NOMO-1 treated with DMSO at 0.1 percent for 48 hours (cell line): Measurements from ENCODE around the gene FAF1.
"Not testable (repeated sequence)": the region's sequence is repeated elsewhere in the genome, so short reads cannot be mapped to it uniquely, and the experiment has no call there.

ENCODE experiments used
- DNase-seq: peaks from one replicate; lab custom pipeline; 2025; ENCODE audit not compliant: unreplicated experiment; lab: John Stamatoyannopoulos, UW

Gene FAF1

GRCh38 chr1:50858761-50859160 is 101.3 kb downstream of the FAF1 start:
- DNase-seq: no peak

DNA sequence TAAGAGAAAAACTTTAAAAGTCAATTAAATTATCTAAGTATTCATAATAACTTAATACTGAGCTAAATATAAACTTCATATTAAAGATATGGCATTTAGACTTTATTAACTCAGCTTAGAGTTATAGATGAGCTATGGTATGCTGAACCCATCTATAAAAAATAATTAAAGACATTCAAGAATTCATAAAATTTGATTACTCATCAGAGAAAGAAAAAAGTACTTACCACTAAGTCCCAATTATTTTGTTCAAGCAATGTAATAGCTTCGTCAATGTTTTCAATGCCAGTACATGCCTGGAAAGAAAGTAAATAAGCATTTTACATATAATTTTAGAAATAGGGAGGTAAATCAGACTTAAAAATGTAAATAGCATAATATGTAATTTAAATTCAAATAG is 102.4 kb downstream of the FAF1 start:
- DNase-seq: no peak

DNA sequence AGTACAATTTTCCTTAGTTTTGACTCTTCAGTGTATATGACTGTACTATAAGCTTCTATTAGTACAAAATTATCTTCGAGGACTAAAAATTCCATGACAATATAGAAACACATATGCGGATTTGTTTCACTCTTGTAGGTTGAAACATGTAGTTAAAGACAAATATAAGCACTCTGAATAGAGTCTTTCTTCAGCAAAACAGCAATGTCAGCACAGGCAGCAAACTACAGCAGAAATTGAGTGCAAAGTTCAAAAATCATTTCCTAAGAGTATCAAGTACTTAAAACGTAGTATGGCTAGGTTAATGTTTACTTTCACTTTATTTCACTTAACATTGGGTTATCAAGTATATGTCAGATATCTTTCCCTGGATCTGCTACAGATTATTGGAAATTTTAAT is 106.7 kb downstream of the FAF1 start:
- DNase-seq: no peak

GRCh38 chr1:50852889-50853288 is 107.2 kb downstream of the FAF1 start:
- no peak for DNase-seq

DNA sequence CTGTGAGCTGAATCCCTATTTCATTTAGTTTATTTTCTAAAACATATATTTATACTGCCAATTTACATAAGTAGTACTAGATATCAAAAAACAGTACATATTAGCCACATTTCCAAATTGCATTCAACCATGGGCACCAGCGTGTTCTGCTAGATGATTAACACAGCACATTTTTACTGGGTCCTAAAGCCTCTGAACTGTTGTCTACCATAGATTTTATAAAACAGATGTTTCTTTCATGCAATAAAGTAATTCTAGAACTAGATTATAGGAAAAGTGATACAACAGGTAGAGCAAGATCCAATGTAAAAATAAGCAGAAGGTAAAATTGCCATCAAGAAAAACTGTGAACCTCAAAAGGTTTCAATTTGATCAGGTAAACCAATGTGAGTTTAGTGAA is 108.6 kb downstream of the FAF1 start:
- DNase-seq: no peak

- DNase-seq: peak; percentile 4
Measured at GRCh38 chr1:50851034-50851433, 109.0 kb downstream of the FAF1 start.

DNA sequence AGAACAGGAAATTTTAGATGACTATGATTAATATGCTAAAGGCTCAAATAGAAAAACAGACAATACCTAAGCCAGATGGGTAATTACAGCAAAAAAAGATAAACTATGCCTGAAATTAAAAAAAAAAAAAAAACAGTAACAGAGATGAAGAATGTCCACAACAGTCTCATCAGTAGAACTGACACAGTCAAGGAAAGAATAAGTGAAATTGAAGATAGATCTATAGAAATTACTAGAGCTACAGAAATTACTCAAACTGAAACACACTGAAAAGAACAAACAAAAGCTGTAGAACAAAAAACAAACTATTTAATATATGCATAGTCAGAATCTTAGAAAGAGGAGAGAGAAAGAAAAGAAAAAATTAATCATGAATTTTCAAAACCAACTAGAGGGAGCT is 112.8 kb downstream of the FAF1 start:
- no peak for DNase-seq

DNA sequence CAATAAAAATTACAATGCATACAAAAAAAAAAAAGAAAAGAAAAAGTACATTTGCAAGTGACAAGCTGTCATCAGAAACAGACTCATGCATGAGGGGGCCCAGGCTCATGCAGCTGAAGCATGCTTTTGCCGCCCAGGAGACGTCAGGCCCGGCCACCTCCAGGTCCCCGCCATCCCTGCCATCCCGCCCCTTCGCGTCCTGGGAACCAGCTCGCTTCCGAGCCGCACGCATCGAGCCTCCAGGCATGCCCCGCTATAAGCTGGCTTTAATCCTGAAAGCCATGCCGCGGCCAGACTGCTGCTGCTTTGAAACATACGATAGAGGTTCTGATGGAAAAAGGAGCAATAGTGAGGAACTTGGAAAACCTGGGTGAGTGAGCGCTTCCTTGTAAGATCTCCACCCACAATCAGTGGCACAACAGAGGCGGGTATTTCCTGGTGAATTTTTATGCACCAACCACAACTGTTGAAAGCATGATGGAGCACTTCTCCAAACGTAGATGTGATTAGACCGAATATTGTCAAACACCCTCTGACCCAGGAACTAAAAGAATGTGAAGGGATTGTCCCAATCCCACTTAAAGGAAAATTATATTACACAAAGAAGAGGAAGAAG is 113.7 kb downstream of the FAF1 start:
- DNase-seq: peak; percentile 4

GRCh38 chr1:50841791-50842387 is 118.2 kb downstream of the FAF1 start:
- no peak for DNase-seq

DNA sequence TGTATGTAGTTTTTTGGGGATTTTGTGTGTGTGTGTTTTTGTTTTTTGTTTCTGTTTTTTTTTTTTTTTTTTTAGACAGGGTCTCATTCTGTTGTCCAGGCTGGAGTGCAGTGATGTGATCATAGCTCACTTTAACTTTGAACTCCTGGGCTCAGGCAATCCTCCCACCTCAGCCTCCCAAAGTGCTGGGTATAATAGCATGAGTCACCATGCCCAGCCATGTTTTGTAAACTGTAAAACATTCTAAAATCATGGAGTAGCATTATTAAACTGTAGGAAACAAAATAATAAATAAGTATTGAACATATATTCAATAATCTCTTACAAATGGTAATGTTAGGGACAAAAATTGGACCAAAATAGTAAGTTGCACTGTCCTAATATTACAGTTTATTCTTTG is 124.0 kb downstream of the FAF1 start:
- no peak for DNase-seq

GRCh38 chr1:50833216-50833615 is 126.9 kb downstream of the FAF1 start:
- no peak for DNase-seq

- DNase-seq: no peak
Measured at GRCh38 chr1:50832167-50832566, 127.9 kb downstream of the FAF1 start.

DNA sequence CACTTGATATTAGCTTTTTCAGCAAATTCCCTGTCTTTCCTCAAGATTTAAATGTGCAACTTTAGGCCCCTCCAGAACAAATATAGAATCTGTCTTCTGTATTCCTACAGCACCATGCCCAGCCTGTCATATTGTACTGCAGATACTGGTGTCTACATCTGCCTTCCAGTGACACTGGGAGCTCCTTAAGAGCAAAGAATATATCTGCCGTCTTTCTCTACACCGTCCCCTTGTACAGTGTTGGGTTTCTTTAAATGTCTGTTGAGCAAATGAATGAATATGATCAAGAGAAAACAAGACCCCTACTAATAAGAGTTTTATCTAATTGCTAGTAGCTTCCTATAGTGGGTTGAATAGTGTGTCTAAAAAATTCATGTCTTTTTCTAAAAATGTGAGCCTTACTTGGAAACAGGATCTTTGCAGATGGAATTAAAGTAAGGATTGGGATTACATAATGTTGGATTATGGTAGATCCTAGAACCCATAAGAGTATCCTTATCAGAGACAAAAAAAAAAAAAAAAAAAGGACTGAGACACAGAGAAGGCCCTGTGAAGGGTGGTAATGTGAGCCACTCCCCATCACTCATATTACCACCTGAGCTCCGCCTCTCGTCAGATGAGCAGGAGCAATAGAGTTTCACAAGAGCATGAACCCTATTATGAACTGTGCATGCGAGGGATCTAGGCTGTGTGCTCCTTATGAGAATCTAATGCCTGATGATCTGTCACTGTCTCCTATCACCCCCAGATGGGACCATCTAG is 128.6 kb downstream of the FAF1 start:
- DNase-seq: no peak

GRCh38 chr1:50830621-50831020 is 129.4 kb downstream of the FAF1 start:
- no peak for DNase-seq

DNA sequence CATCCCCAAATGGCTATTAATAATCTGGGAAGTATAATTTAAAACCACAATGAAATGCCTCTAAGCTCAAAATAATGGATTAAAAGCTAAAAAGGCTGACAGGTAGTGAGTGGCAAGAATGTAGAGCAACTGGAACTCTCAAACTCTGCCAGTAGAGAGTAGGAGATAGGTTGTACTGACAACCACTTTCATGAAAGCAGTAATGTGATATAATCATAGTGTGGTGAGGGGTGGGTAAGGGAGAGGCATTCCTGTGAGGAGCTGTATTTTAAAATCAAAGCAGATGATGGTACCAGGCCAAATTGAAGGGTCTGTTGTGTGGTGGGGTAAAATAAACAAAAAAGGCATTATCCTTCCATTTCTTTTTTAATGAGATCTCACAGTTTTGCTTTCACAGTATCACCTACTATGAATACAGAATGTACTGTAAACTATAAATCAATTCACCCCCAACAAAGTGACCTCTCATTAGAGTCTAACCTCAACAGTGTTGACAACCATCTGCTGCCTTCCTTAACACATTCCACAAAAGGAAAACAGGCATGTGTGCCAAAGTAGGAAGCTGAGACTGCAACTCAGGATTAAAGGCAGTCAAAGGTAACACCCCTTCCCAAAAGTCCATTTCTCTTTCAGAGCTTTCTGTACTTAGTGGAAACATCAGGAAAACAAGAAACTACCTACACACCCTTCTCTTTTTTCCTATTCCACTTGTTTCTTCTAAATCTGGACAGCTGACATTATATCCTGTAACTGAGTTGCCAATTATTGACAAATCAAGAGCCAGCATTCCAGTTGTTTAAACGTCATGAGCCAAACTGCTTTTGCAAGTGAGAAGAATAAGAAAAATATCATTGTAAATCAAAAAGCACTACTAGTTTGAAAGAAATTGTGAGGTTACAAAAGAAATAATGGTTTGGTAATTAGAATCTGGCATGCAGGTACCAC is 130.8 kb downstream of the FAF1 start:
- DNase-seq: no peak

GRCh38 chr1:50827546-50827945 is 132.5 kb downstream of the FAF1 start:
- no peak for DNase-seq

DNA sequence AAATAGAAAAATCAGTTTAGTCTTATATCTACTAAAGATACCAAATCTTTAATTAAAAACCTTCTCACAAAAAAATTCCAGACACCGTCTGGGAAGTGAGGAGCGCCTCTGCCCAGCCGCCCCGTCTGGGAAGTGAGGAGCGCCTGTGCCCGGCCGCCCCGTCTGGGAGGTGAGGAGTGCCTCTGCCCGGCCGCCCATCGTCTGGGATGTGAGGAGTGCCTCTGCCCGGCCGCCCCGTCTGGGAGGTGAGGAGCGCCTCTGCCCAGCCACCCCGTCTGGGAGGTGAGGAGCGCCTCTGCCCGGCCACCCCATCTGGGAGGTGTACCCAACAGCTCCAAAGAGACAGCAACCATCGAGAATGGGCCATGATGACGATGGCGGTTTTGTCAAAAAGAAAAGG is 133.3 kb downstream of the FAF1 start:
- DNase-seq: not testable (repeated sequence)

- DNase-seq: no peak
Measured at GRCh38 chr1:50822035-50822776, 137.9 kb downstream of the FAF1 start.

GRCh38 chr1:50820545-50820944 is 139.5 kb downstream of the FAF1 start:
- no peak for DNase-seq

DNA sequence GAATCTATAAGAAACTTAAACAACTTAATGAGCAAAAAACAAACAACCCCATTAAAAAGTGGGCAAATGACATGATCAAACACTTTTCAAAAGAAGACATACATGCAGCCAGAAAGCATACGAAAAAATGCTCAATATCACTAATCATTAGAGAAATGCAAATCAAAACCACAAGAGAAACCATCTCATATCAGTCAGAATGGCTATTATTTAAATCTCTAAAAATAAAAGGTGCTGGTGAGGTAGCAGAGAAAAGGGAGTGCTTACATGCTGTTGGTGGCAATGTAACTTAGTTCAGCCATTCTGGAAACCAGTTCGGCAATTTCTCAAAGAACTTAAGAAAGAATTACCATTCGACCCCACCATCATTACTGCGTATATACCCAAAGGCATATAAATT is 147.7 kb downstream of the FAF1 start:
- no peak for DNase-seq

- DNase-seq: no peak
Measured at GRCh38 chr1:50808296-50808695, 151.8 kb downstream of the FAF1 start.
